ENCODE measurements around the gene ST8SIA5.

DNA sequence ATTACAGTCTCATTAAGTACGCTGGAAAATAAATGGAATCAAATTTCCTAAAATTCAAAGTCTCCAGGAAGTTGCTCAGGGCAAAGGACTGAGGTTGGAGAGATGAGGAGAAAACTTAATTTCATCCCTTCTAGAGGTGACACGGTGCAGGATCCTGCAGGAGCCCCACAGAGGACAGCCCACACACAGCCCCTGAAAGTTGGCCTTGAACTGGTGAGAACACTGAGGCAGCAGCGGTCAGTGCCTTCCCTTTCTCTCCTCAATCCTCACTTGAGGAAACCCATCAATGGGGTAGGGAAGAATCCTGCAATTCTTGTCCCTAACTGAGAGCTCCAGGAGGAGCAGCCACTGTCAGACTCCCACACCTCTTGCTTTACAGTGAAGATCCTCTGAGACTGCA is 137.3 kb downstream of the ST8SIA5 start:
- TF ChIP-seq POLR2A (IDR thresholded peaks at IDR 0.05; ENCODE audit: borderline replicate concordance, extremely low read depth, insufficient read depth, insufficient read length) (no peak), EGR1 (IDR thresholded peaks at IDR 0.05; ENCODE audit: low read depth) (no peak), CBX3 (IDR thresholded peaks at IDR 0.05; ENCODE audit: low read depth) (no peak)

Measured in HCT116 (cell line).